GM03348 (cell line): Measurements from ENCODE around the gene ITPK1.
A peak's percentile ranks its signal among the peaks of the same experiment; 100 is the strongest.

Experiments used
- DNase-seq: peaks from one replicate; pipeline ENCODE4 v3.0.0; 2012; ENCODE audit warnings: low spot score

Gene ITPK1

GRCh38 chr14:93044556-93044955 is 71.2 kb downstream of the ITPK1 start:
- DNase-seq = no peak

GRCh38 chr14:93044121-93044520 is 71.6 kb downstream of the ITPK1 start:
- no peak for DNase-seq

- DNase-seq = peak; percentile 94
Observed at GRCh38 chr14:93042968-93043940, 72.5 kb downstream of the ITPK1 start.

- no peak for DNase-seq
Observed at GRCh38 chr14:93041830-93042229, 73.9 kb downstream of the ITPK1 start.

- no peak for DNase-seq
Observed at GRCh38 chr14:93040982-93041381, 74.7 kb downstream of the ITPK1 start.

- no peak for DNase-seq
Observed at GRCh38 chr14:93040443-93040842, 75.3 kb downstream of the ITPK1 start.

GRCh38 chr14:93039649-93040315 is 75.9 kb downstream of the ITPK1 start:
- DNase-seq = no peak

GRCh38 chr14:93037351-93037750 is 78.4 kb downstream of the ITPK1 start:
- DNase-seq = no peak

GRCh38 chr14:93036652-93037345 is 78.9 kb downstream of the ITPK1 start:
- no peak for DNase-seq

GRCh38 chr14:93035917-93036651 is 79.6 kb downstream of the ITPK1 start:
- DNase-seq = peak; percentile 63

GRCh38 chr14:93035585-93035916 is 80.2 kb downstream of the ITPK1 start:
- no peak for DNase-seq

- no peak for DNase-seq
Observed at GRCh38 chr14:93034671-93034994, 81.1 kb downstream of the ITPK1 start.

- DNase-seq = peak; percentile 44
Observed at GRCh38 chr14:93033983-93034670, 81.6 kb downstream of the ITPK1 start.

- no peak for DNase-seq
Observed at GRCh38 chr14:93033084-93033982, 82.4 kb downstream of the ITPK1 start.

GRCh38 chr14:93032421-93032936 is 83.2 kb downstream of the ITPK1 start:
- no peak for DNase-seq

GRCh38 chr14:93031505-93032315 is 84.0 kb downstream of the ITPK1 start:
- DNase-seq = no peak

GRCh38 chr14:93030761-93031160 is 85.0 kb downstream of the ITPK1 start:
- DNase-seq = no peak

- DNase-seq = no peak
Observed at GRCh38 chr14:93029911-93030508, 85.7 kb downstream of the ITPK1 start.

- DNase-seq = no peak
Observed at GRCh38 chr14:93029417-93029816, 86.3 kb downstream of the ITPK1 start.
